Effector memory CD4-positive, alpha-beta T cell (primary cell): ENCODE measurements around the gene MDN1.
"Not testable (repeated sequence)": the region's sequence is repeated elsewhere in the genome, so short reads cannot be mapped to it uniquely, and the experiment has no call there.

Experiments used
- DNase-seq, 3 donors: peaks; one replicate each; pipeline ENCODE4 v3.0.0-alpha.2; 2020
- H3K27ac ChIP-seq: 2 replicates; pipeline ENCODE4 v1.7.0; 2013; ENCODE audit warnings: mild to moderate bottlenecking, low read length, moderate library complexity; ENCODE audit not compliant: insufficient read depth, poor library complexity, severe bottlenecking
- H3K27me3 ChIP-seq: replicated peaks from 2 replicates; pipeline ENCODE4 v1.7.0; 2013; ENCODE audit warnings: mild to moderate bottlenecking, low read length; ENCODE audit not compliant: insufficient read depth, control insufficient read depth, poor library complexity, severe bottlenecking
- H3K36me3 ChIP-seq: 2 replicates; pipeline ENCODE4 v1.7.0; 2013; ENCODE audit warnings: mild to moderate bottlenecking, low read length, moderate library complexity; ENCODE audit not compliant: control insufficient read depth, insufficient read depth
- H3K4me1 ChIP-seq: 2 replicates; pipeline ENCODE4 v1.7.0; 2013; ENCODE audit warnings: low read length, mild to moderate bottlenecking; ENCODE audit not compliant: control insufficient read depth, insufficient read depth, poor library complexity, severe bottlenecking
- H3K4me3 ChIP-seq: 2 replicates; pipeline ENCODE4 v1.7.0; 2013; ENCODE audit warnings: low read length, low read depth, mild to moderate bottlenecking; ENCODE audit not compliant: insufficient read depth, poor library complexity, severe bottlenecking
- H3K9me3 ChIP-seq: 2 replicates; pipeline ENCODE4 v1.7.0; 2013; ENCODE audit warnings: mild to moderate bottlenecking, low read length, moderate library complexity; ENCODE audit not compliant: control insufficient read depth

The MDN1 gene

DNA sequence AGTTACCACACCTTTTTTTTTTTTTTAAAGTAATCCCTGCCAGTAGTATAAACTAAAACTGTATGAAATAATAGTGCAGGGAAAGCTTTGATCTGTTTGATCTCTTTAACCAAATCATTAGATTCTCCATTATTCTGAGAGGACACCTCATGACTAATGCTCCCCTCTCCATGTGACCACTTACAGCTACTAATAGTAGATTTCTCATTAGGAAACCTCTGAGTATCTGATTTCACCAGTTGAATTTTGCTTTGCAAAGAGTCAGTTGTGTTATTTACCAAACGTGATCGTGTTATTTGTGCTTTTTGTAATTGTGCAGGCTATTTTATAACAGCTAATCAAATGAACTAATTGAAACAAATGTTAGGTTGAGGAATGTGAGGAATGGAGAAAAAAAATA is 22.6 kb upstream of the MDN1 start:
- Histone ChIP-seq H3K4me1 (no peaks in the 10 kb centered on the region), H3K27ac (no peak overlapping the region), H3K4me3 (no peak overlapping the region), H3K27me3 (no peaks in the 10 kb centered on the region), H3K9me3 (no peaks in the 10 kb centered on the region), H3K36me3 (peaks cover 3% of the 10 kb centered on the region)
- no peak for DNase-seq

DNA sequence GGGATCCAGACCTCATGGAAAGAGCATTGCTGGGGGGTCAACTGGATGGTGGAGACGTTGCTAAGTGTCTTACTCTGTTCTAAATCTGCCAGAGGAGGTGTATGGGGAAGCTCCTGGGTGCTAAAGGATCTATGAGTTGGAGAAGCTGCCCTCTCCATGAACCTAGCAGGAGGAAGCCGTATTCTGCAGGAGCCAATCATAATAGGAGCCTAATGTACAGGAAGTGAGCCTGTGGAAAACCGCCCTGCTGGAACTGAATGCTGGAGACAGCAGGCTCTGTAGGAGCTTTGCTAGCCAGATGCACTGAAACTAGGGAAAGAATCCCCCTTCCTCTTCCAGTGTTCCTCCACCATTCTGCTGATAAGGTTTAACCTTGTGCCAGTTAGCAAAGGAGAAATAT is 20.9 kb upstream of the MDN1 start:
- Histone ChIP-seq H3K36me3 (no peaks in the 10 kb centered on the region), H3K9me3 (no peaks in the 10 kb centered on the region), H3K27me3 (no peaks in the 10 kb centered on the region), H3K27ac (no peak overlapping the region), H3K4me1 (peaks cover 14% of the 10 kb centered on the region), H3K4me3 (no peak overlapping the region)
- no peak for DNase-seq

GRCh38 chr6:89836639-89837222 is 17.1 kb upstream of the MDN1 start:
- no peak overlapping the region for H3K27ac ChIP-seq
- peaks cover 3% of the 10 kb centered on the region for H3K36me3 ChIP-seq
- DNase-seq: no peak
- peaks cover 21% of the 10 kb centered on the region for H3K4me1 ChIP-seq
- H3K4me3 ChIP-seq: no peak overlapping the region
- H3K9me3 ChIP-seq: no peaks in the 10 kb centered on the region
- H3K27me3 ChIP-seq: no peaks in the 10 kb centered on the region

DNA sequence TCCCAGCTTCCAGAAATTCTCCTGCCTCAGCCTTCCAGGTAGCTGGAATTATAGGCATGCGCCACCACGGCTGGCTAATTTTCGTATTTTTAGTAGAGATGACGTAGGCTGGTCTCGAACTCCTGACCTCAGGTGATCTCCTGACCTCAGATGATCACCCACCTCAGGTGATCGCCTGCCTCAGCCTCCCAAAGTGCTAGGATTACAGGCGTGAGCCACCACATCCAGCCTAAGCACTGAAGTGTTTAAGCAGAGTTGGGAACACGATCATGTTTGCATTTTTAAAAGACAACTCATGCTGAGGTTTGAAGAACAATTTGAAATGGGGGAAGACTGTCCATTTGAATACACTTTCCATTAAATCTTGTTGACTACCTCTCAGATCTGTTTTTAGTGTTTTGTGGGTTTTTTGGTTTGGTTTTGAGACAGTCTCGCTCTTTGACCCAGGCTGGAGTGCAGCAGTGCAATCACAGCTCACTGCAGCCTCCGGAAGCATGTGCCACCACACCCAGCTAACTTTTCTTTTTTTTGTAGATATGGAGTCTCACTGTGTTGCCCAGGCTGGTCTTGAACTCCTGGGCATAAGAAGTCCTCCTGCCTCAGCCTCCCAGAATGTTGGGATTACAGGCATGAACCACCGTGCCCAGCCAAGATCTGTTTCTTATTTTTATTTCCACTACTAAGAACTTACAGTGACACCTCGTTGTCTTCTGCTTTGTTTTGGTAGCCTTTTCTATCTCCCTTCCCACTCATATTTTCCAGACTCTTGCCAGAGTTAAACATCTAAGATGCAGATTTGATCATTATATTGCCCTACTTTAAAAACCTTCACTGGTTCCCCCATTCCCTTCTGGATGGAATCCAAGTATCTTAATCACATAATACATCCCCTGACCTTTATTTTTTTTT is 15.5 kb upstream of the MDN1 start:
- Histone ChIP-seq H3K4me1 (peaks cover 32% of the 10 kb centered on the region), H3K9me3 (no peaks in the 10 kb centered on the region), H3K4me3 (no peak overlapping the region), H3K36me3 (peaks cover 3% of the 10 kb centered on the region), H3K27ac (peak overlapping the region; percentile 66), H3K27me3 (no peaks in the 10 kb centered on the region)
- peak; percentile 8 to 25 (median 14) for DNase-seq

DNA sequence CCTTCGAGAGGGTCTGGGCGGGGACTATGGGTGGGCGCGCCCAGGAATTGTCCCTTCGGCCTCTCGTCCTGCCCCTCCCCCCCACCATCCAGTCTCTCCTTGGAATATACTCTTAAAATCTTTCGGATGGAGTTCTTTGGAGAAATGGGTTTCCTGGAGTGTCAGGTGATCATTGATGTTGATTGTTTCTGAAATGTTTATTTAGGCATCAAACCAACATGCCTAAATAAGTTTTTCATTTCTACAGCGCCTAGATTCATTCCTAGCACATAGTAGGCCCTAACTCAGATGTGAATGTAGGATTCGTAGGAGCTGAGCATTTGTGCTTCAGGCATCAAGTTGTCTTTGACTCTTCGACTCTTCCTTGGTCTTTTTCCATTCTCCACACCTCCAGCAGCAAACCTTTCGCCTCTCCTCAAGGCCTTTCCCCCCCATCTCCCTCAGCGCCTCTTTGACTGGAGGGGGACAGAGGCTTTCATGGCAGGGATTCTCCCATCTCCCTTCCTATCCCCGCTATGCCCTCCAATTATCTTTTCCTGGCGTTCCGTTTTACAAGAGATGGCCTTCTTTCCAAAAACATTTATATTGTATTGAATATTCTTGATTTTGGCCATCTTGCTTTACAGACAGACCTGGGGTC is 10.7 kb upstream of the MDN1 start:
- Histone ChIP-seq H3K4me1 (peaks cover 17% of the 10 kb centered on the region), H3K27ac (peak overlapping the region; percentile 70), H3K27me3 (no peaks in the 10 kb centered on the region), H3K9me3 (no peaks in the 10 kb centered on the region), H3K4me3 (peak overlapping the region; percentile 77), H3K36me3 (peaks cover 3% of the 10 kb centered on the region)
- no peak for DNase-seq

- Histone ChIP-seq H3K27ac (peak within 1 kb of the TSS; percentile 74), H3K27me3 (no peaks in the 10 kb centered on the region), H3K4me1 (peaks cover 12% of the 10 kb centered on the region), H3K36me3 (peaks cover 3% of the 10 kb centered on the region), H3K9me3 (no peaks in the 10 kb centered on the region), H3K4me3 (peak within 1 kb of the TSS; percentile 77)
- peak; percentile 91 to 93 (median 91) for DNase-seq
Observed at GRCh38 chr6:89829472-89830169, 10.0 kb upstream of the MDN1 start, which contains the start of gene CASP8AP2. Gene CASP8AP2, plus strand, starts transcription at chr6:89829880.

DNA sequence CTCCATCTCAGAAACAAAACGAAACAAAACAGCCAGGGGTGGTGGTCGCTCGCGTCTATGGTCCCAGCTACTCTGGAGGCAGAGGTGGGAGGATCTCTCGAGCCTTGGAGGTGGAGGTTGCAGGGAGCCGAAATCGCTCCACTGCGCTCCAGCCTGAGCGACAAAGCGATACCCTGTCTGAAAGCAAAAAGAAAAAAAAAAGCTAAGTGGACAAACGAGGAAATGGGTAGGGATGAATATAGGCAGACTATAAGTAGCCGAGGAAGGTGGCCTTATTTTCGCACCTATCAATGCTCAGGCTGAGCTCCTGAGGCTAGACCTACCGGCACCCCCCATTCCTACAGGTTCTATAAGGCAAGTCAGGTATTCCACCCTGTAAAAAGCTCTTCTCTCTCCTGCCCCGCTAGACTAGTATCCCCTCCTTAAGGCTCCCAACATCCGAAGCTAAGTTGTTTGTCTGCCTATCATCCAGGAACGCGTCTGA is 9.4 kb upstream of the MDN1 start:
- Histone ChIP-seq H3K27me3 (no peaks in the 10 kb centered on the region), H3K4me1 (peaks cover 11% of the 10 kb centered on the region), H3K36me3 (peaks cover 3% of the 10 kb centered on the region), H3K4me3 (peak overlapping the region; percentile 71), H3K27ac (peak overlapping the region; percentile 74), H3K9me3 (no peaks in the 10 kb centered on the region)
- DNase-seq: peak in 1 of 3 donors; percentile 1

- peaks cover 11% of the 10 kb centered on the region for H3K4me1 ChIP-seq
- not testable (repeated sequence) for DNase-seq, H3K27me3 ChIP-seq, H3K9me3 ChIP-seq, H3K36me3 ChIP-seq
- H3K4me3 ChIP-seq: peak overlapping the region; percentile 71
- H3K27ac ChIP-seq: peak overlapping the region; percentile 74
Observed at GRCh38 chr6:89828475-89828987, 8.9 kb upstream of the MDN1 start.

DNA sequence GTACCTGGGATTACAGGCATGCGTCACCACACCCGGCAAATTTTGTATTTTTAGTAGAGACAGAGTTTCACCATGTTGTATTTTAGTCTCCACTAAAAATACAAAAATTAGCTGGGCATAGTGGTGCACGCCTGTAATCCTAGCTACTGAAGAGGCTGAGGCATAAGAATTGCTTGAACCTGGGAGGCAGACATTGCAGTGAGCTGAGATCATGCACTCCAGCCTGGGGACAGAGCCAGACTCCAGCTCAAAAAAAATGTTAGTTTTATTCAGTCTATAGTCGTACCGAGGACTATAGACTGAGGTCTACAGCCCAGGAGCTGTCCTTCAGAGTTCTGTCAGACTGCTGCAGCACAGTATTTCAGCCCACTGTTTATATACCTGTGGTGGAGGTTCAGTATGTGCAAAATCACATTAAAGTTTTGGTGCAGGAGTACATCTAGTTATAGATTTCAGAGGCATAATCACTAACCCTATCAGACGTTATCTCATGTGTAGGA is 6.5 kb upstream of the MDN1 start:
- no peak overlapping the region for H3K27ac ChIP-seq
- H3K4me1 ChIP-seq: peaks cover 9% of the 10 kb centered on the region
- H3K27me3 ChIP-seq: no peaks in the 10 kb centered on the region
- H3K9me3 ChIP-seq: no peaks in the 10 kb centered on the region
- H3K4me3 ChIP-seq: no peak overlapping the region
- DNase-seq: no peak
- no peaks in the 10 kb centered on the region for H3K36me3 ChIP-seq
